Stimulated activated CD8-positive, alpha-beta memory T cell treated with anti-CD3 and anti-CD28 coated beads, Interleukin-15, amount 100 ng/mL, for 4 hours (primary cell): ENCODE data around the gene ZBTB4.
A peak's percentile ranks its signal among the peaks of the same experiment; 100 is the strongest.

Source experiments
- DNase-seq, 2 donors: peaks; one replicate each; pipeline ENCODE4 v3.0.0-alpha.2; 2020; ENCODE audit warnings: low read depth in 2 of 2

The ZBTB4 gene, protein sequence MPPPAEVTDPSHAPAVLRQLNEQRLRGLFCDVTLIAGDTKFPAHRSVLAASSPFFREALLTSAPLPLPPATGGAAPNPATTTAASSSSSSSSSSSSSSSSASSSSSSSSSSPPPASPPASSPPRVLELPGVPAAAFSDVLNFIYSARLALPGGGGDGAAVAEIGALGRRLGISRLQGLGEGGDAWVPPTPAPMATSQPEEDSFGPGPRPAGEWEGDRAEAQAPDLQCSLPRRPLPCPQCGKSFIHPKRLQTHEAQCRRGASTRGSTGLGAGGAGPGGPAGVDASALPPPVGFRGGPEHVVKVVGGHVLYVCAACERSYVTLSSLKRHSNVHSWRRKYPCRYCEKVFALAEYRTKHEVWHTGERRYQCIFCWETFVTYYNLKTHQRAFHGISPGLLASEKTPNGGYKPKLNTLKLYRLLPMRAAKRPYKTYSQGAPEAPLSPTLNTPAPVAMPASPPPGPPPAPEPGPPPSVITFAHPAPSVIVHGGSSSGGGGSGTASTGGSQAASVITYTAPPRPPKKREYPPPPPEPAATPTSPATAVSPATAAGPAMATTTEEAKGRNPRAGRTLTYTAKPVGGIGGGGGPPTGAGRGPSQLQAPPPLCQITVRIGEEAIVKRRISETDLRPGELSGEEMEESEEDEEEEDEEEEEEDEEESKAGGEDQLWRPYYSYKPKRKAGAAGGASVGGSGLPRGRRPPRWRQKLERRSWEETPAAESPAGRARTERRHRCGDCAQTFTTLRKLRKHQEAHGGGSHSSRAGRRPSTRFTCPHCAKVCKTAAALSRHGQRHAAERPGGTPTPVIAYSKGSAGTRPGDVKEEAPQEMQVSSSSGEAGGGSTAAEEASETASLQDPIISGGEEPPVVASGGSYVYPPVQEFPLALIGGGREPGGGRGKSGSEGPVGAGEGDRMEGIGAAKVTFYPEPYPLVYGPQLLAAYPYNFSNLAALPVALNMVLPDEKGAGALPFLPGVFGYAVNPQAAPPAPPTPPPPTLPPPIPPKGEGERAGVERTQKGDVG

DNA sequence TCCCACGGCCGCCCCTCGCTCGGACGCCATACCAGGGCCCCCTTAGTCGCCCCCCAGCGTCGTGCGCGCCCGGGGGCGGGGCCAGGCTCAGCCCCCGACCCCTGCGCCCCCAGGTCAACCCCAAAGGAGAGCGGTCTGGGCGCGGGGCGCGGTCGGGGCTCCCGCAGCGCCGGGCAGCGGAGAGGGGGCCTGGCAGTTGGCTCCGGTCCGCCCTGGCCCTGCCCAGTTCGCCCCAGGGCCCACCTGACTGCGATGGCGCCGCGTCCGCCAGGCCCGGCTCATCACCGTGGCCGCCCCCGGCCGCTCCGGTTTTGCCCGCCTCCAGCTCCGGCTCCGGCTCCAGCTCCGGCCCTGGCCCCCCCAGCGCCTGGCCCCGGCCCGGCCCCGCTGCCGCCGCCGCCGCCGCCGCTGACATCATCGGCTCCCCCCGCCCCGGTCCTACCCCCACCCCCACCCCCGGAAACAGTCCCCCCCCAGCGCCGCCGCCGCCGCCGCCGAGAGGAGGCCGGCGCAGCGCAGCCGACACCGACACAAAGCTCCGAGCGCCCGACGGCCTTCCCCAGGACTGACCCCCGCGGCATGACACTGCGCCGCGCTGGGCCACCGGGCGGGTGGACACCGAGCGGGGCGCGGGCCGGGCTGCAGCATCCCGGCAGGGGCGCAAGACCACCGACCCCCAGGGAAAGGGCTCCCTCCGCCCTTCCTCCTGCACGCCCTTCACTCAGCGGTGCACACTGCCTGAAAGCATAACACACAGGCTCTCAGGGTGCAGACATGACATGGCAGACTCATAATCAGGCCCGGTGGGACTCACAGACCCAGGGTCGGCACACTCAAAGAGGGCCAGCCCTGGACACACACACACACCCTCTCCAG is at the start of gene ZBTB4:
ZBTB4 (minus strand) TSS at position 419 of the 876 bp plus-strand sequence. CDS start 12,830 bp downstream, outside the sequence.
- peak in 1 of 2 donors; percentile 45 for DNase-seq

DNA sequence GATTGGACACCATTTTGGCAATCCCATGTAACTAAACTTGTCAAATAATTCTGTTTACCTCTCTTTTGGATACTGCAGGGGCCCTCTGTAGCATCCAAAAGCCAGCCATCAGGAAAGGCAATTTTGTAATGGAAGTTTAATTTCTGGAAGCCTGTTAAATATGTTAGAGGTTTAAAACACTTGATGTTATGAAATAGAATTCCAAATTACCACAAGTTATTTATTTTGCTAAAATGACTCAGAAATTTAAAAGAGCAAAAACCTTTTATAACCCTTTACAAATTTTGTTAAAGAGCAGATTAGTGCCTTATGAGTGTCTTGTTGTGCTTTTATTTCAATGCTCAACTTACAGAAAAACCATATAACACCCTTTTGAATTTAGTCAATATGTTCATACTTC is 49.4 kb upstream of the ZBTB4 start:
- DNase-seq: no peak

DNA sequence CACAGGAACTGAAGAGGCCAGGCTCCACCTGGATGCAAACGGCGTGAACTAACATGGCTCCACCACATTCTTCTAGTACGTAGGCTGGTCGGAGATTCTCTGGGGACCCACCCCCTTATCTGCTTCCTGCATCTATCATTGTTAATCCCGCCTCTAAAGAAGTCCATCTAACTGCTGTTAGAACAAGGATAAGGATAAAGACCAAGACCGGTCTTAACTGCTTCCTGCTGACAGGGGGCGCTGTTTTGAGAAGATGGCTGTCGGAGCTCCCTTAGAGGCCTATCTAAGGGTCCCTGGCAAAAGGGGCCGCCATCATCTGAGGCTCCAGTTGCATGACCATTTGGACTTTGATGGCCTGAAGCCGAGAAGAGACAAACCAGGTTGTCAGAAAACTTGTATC is 43.6 kb upstream of the ZBTB4 start:
- peak in 1 of 2 donors; percentile 15 for DNase-seq

DNA sequence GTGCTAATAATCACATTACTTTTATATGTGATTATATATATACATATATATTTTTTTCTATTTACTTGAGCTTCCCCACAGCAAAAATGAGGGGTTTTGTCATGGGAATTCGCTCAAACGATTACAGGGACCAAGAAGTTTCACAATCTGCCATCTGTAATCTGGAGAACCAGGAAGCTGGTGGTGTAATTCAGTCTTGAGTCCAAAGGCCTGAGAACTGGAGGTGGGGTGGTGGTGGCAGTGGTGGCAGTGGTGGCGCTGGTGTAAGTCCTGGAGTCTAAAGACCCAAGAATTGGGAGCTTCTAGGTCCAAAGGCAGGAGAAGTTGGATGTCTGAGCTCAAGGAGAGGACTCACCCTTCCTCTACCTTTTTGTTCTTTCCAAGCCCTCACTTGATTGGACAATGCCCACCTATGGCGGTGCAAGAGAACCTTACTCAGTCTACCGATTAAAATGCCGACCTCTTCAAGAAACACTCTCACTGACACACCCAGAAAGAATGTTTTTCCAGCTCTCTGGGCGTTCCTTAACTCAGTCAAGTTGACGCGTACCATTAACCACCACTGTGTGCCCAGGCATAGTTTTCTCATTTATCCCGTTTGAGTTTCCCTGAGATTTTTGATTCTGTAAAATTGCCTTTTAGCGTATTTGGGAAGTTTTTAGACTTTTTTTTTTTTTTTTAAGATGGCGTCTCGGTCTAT is 36.6 kb upstream of the ZBTB4 start:
- DNase-seq: no peak

DNA sequence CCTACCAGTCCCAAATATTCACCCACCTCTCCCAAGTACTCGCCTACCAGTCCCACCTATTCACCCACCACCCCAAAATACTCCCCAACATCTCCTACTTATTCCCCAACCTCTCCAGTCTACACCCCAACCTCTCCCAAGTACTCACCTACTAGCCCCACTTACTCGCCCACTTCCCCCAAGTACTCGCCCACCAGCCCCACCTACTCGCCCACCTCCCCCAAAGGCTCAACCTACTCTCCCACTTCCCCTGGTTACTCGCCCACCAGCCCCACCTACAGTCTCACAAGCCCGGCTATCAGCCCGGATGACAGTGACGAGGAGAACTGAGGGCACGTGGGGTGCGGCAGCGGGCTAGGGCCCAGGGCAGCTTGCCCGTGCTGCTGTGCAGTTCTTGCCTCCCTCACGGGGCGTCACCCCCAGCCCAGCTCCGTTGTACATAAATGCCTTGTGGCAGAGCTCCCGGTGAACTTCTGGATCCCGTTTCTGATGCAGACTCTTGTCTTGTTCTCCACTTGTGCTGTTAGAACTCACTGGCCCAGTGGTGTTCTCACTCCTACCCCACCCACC is 34.5 kb upstream of the ZBTB4 start:
- DNase-seq: no peak

DNA sequence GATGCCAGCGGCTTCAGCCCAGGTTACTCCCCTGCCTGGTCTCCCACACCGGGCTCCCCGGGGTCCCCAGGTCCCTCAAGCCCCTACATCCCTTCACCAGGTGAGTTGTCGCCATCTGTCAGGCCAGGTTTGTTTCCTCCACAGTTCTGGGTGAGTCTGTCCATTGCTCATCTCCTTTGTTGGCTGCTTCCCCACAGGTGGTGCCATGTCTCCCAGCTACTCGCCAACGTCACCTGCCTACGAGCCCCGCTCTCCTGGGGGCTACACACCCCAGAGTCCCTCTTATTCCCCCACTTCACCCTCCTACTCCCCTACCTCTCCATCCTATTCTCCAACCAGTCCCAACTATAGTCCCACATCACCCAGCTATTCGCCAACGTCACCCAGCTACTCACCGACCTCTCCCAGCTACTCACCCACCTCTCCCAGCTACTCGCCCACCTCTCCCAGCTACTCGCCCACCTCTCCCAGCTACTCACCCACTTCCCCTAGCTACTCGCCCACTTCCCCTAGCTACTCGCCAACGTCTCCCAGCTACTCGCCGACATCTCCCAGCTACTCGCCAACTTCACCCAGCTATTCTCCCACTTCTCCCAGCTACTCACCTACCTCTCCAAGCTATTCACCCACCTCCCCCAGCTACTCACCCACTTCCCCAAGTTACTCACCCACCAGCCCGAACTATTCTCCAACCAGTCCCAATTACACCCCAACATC is 33.6 kb upstream of the ZBTB4 start:
- DNase-seq: no peak

DNA sequence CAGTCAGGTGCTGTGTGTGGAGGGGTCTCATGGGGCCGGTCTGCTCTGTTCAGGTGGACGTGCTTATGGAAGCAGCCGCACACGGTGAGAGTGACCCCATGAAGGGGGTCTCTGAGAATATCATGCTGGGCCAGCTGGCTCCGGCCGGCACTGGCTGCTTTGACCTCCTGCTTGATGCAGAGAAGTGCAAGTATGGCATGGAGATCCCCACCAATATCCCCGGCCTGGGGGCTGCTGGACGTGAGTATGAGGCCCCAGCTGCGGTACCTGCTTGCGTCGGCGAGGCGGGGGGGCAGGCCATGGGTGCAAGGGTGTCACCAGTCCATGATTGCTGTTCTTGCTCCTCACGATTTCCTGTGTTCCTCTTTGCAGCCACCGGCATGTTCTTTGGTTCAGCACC is 32.7 kb upstream of the ZBTB4 start:
- no peak for DNase-seq

DNA sequence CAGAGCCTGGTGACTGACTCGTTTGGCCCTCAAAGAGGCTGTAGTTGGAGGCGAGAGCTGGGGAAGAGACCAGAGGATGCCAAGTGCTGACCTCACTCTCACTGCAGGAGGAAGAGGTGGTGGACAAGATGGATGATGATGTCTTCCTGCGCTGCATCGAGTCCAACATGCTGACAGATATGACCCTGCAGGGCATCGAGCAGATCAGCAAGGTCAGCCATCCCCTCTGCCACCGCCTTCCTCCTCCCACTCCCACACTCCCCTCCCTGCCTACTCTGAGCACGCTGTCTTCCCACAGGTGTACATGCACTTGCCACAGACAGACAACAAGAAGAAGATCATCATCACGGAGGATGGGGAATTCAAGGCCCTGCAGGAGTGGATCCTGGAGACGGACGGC is 31.7 kb upstream of the ZBTB4 start:
- no peak for DNase-seq

DNA sequence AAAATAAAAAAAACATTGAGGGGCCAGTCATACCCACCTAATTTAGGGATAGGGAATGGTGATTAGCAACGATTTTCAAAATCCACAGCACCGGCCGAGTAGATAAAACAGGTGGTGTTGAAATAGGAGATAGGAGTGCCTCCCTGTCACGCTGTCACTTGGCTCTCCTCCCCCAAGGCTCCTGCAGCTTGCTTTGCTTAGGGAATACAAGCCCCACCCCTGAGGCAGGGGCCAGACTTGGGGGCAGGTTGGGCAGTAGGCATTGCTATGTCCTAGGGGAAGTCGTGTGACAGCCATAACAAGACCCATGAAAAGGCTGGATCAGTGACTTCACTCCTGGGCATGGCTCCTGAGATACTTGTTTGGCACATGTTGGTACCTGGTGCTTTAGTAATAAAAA is 30.5 kb upstream of the ZBTB4 start:
- DNase-seq: no peak

DNA sequence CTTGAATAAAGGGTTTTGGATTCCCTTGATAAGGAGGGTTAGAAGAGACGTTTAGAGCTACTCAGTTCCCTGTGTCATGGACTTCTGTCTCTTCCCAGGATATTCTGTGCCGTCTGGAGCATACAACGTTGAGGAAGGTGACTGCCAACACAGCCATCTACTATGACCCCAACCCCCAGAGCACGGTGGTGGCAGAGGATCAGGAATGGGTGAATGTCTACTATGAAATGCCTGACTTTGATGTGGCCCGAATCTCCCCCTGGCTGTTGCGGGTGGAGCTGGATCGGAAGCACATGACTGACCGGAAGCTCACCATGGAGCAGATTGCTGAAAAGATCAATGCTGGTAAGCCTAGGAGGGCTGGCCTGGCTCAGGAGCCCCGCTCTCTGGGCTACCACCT is 29.4 kb upstream of the ZBTB4 start:
- DNase-seq: no peak

DNA sequence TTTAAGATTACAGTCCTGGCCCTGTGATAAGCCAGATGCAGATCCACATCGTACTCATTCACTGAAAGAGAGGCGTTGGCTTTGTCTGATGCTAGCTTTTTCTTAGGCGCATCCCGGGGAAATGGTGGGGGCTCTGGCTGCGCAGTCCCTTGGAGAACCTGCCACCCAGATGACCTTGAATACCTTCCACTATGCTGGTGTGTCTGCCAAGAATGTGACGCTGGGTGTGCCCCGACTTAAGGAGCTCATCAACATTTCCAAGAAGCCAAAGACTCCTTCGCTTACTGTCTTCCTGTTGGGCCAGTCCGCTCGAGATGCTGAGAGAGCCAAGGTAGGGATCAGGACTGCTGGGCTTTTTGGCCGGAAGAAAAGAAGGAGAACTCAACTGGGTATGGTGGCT is 28.7 kb upstream of the ZBTB4 start:
- no peak for DNase-seq

DNA sequence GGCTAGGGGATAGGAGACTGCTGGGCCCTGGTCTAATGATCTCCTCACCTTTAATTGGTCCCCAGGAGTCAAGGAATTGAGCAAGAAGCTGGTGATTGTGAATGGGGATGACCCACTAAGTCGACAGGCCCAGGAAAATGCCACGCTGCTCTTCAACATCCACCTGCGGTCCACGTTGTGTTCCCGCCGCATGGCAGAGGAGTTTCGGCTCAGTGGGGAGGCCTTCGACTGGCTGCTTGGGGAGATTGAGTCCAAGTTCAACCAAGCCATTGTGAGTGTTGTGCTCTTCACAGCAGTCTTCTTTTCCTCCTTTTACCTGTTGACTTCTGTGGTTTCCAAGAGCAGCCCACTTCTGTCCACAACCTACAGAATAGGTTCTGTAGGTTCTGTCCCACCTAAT is 24.1 kb upstream of the ZBTB4 start:
- DNase-seq: no peak

DNA sequence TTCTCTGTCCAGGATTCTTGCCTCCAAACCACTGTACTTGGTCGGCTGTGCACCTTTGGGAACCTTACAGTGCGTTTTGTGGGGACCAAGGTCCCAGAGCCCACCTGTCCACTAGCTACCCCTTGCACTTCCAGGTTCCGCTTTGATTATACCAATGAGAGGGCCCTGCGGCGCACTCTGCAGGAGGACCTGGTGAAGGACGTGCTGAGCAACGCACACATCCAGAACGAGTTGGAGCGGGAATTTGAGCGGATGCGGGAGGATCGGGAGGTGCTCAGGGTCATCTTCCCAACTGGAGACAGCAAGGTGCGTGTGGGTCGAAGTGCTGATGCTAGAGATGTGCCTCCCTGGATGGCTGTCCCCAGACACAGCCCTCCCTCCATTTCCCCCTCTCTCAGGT is 23.6 kb upstream of the ZBTB4 start:
- no peak for DNase-seq

DNA sequence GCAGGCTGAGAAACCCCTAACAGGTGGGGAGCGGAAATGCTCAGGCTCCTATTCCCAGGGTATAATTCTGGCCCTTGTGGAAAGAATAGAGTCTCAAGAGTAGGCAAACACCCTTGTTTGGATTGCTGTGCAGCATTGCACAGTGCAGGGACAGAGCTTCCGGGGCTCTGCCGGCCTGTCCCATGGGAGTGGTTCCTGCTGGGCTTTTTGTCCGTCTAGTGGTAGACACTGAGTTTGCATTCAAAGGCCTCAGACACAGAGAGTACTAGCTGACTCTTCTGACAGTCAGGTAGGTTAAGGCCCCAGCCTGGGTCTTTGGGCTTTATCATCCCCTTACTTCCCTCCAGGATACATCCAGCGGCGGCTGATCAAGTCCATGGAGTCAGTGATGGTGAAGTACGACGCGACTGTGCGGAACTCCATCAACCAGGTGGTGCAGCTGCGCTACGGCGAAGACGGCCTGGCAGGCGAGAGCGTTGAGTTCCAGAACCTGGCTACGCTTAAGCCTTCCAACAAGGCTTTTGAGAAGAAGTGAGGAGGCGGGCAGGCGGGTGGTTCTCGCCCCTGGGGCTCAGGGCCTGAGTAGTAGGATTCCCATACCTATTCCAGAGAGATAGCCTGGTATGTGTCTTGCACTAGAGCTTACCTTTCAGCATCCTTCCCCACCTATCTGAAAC is 22.9 kb upstream of the ZBTB4 start:
- DNase-seq: no peak

DNA sequence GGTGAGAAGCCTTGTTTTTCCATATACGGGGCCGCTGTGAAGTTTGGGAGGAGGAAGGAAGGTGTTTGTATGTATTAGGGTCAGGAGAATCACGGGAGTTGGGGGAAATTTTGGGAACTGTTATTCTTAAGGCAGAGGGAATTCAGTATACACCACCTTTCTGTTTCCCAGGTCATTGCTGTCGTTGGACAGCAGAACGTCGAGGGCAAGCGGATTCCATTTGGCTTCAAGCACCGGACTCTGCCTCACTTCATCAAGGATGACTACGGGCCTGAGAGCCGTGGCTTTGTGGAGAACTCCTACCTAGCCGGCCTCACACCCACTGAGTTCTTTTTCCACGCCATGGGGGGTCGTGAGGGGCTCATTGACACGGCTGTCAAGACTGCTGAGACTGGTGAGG is 22.3 kb upstream of the ZBTB4 start:
- no peak for DNase-seq

DNA sequence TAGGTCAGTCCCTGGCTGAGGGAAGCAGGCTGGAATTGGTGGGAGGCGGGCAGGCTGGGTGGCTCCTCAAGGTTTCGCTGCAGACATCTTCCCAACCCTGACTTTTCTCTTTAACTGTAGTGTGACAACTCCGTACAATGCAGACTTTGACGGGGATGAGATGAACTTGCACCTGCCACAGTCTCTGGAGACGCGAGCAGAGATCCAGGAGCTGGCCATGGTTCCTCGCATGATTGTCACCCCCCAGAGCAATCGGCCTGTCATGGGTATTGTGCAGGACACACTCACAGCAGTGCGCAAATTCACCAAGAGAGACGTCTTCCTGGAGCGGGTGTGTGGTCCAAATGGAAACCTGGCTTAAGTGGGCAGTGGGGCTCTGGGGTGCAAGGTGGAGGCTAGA is 19.7 kb upstream of the ZBTB4 start:
- no peak for DNase-seq

DNA sequence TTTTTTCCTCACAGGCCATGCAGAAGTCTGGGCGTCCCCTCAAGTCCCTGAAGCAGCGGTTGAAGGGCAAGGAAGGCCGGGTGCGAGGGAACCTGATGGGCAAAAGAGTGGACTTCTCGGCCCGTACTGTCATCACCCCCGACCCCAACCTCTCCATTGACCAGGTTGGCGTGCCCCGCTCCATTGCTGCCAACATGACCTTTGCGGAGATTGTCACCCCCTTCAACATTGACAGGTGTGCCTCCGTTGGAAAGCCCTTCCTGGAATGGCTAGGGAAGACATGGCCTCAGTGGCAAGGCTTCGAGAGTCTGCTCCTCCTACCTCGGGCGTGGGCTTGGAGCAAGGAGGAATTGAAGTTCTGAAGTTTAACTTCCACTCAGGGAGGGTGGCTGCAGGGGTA is 18.2 kb upstream of the ZBTB4 start:
- no peak for DNase-seq

DNA sequence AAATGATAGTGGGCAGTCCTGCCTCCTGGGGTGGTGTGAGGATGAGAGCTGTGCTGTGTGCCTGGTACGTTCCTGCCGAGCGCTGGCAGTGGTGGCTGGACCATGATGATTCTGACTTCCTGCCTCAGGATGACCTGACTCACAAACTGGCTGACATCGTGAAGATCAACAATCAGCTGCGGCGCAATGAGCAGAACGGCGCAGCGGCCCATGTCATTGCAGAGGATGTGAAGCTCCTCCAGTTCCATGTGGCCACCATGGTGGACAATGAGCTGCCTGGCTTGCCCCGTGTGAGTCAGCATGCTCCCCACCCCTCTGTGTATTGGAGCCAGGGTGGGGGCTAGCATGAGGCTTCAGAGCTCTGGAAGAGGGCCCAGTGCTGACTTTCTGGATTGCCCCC is 17.8 kb upstream of the ZBTB4 start:
- no peak for DNase-seq

DNA sequence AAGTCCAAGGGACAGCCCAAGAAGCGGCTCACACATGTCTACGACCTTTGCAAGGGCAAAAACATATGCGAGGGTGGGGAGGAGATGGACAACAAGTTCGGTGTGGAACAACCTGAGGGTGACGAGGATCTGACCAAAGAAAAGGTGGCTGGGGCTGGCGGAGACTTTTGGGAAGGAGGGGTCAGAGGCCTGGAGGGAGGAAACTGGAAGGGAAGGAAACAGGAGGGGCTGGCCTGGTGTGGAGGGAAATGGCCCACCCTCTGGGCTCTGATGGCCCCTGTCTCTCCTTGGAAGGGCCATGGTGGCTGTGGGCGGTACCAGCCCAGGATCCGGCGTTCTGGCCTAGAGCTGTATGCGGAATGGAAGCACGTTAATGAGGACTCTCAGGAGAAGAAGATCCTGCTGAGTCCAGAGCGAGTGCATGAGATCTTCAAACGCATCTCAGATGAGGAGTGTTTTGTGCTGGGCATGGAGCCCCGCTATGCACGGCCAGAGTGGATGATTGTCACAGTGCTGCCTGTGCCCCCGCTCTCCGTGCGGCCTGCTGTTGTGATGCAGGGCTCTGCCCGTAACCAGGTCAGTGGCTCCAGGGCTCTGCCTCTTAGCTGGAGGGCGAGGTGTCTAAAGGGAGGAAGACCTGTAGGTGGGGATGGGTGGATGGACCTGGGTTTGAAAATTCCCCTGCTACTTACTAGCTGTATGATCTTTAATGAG is 17.2 kb upstream of the ZBTB4 start:
- DNase-seq: no peak
